PC-9 (cell line): ENCODE measurements around the gene SH3RF3. TPM values are rescaled to one million over a fixed set of nuclear protein-coding genes. Genes with fewer than 3 reads are reported as not detected.

Experiments used
- BruUV-seq: library from RNA; stranded (reverse); fragments of 400-500 nt; replicated peaks from 2 replicates; lab custom pipeline; 2021; lab: Mats Ljungman, UMichigan
- CTCF ChIA-PET: fragments of 300-600 bp; sonication (Branson Sonifier 250); formaldehyde crosslinking; loops from one replicate; lab custom pipeline; 2022; ENCODE audit warnings: antibody characterized with exemption; lab: Charles Lee
- POLR2A ChIA-PET: fragments of 300-600 bp; sonication (Branson Sonifier 250); formaldehyde crosslinking; loops from one replicate; lab custom pipeline; 2022; ENCODE audit warnings: antibody characterized with exemption; ENCODE audit not compliant: unreplicated experiment; lab: Charles Lee
- DNase-seq, 2 experiments: peaks; one replicate each; pipeline versions ENCODE4 v3.0.0 to v3.0.0-alpha.2; 2015 to 2022; ENCODE audit warnings: mixed read lengths in 1 of 2
- H2AFZ ChIP-seq: fragments of 200-600 bp; sonication (generic); 2 replicates; pipeline ENCODE4 v1.8.1; 2017; ENCODE audit warnings: antibody characterized with exemption
- H3F3A ChIP-seq: fragments of 200-600 bp; sonication (generic); 2 replicates; pipeline ENCODE4 v1.8.1; 2017; ENCODE audit warnings: antibody characterized with exemption, mild to moderate bottlenecking, low read depth; ENCODE audit not compliant: insufficient read depth
- H3K27ac ChIP-seq: fragments of 200-600 bp; sonication (generic); 2 replicates; pipeline ENCODE4 v1.6.1; 2016; ENCODE audit warnings: mixed run types
- H3K27me3 ChIP-seq: fragments of 200-600 bp; sonication (generic); 2 replicates; pipeline ENCODE4 v1.6.1; 2016; ENCODE audit warnings: low read depth, mixed run types; ENCODE audit not compliant: insufficient read depth
- H3K36me3 ChIP-seq: fragments of 200-600 bp; sonication (generic); 2 replicates; pipeline ENCODE4 v1.6.1; 2016; ENCODE audit warnings: low read depth, mixed run types
- H3K4me1 ChIP-seq: fragments of 200-600 bp; sonication (generic); replicated peaks from 2 replicates; pipeline ENCODE4 v1.6.1; 2016; ENCODE audit warnings: mixed run types; ENCODE audit not compliant: insufficient read depth
- H3K4me2 ChIP-seq: fragments of 200-600 bp; sonication (generic); 2 replicates; pipeline ENCODE4 v1.6.1; 2017; ENCODE audit warnings: mixed run types
- H3K4me3 ChIP-seq: fragments of 200-600 bp; sonication (generic); 2 replicates; pipeline ENCODE4 v1.6.1; 2016; ENCODE audit warnings: mixed run types
- H3K79me2 ChIP-seq: fragments of 200-600 bp; sonication (generic); 2 replicates; pipeline ENCODE4 v1.6.1; 2017; ENCODE audit warnings: low read depth, mixed run types
- H3K9me2 ChIP-seq: fragments of 200-600 bp; sonication (generic); 2 replicates; pipeline ENCODE4 v1.8.1; 2017; ENCODE audit warnings: mild to moderate bottlenecking; ENCODE audit not compliant: insufficient read depth
- H3K9me3 ChIP-seq: fragments of 200-600 bp; sonication (generic); 2 replicates; pipeline ENCODE4 v1.8.1; 2016; ENCODE audit warnings: low read depth; ENCODE audit not compliant: insufficient read depth
- H4K20me1 ChIP-seq: fragments of 200-600 bp; sonication (generic); 2 replicates; pipeline ENCODE4 v1.8.1; 2017; ENCODE audit not compliant: insufficient read depth
- EZH2 ChIP-seq: fragments of 200-600 bp; sonication (generic); IDR thresholded peaks from 2 replicates; pipeline ENCODE4 v1.8.0; 2017; ENCODE audit warnings: antibody characterized with exemption, low read depth
- intact Hi-C: fragments of 100-400 bp; cut with micrococcal nuclease; formaldehyde crosslinking; loops from one replicate; pipeline ENCODE4 v1.10.0; 2022; ENCODE audit not compliant: unreplicated experiment
- total RNA-seq: library from RNA; stranded (reverse); gene quantifications from 2 replicates; pipeline ENCODE4 v1.2.3, GENCODE V29; 2021
- TF ChIP-seq, protein P1 (sequence below): fragments of 200-600 bp; sonication (generic); conservative IDR thresholded peaks from 2 replicates; pipeline ENCODE4 v1.6.1; 2017; ENCODE audit warnings: mixed run types, antibody characterized with exemption, mild to moderate bottlenecking, moderate library complexity

SH3RF3 gene
- total RNA-seq, 1 experiment from 2014 or later, result 6.1 TPM

DNA sequence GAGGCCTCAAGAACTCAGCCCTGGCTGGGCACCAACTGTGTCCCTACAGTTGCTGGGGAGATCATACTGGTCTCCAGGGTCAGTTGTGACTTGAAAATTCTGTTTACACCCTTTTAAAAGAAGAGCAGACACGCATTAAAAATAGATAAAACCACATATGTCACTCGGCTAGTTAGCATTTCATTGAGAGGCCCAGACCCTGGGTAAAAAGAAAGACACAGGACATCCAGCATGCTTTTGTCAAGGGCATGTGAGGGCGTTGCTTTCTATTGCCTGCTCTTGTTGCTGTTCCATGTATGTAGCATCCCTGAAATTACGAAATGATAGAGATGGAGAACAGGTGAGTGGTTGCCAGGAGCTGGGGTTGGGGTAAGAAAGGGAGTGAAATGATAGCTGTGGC is 390.5 kb downstream of the SH3RF3 start:
- H3K79me2 ChIP-seq, result no peaks in the 10 kb centered on the region
- H3K9me2 ChIP-seq, result no peaks in the 10 kb centered on the region
- no peak overlapping the region for H2AFZ ChIP-seq
- CTCF ChIA-PET, result no interaction called here
- H3K27me3 ChIP-seq, result no peaks in the 10 kb centered on the region
- H3K36me3 ChIP-seq, result no peaks in the 10 kb centered on the region
- H3F3A ChIP-seq, result no peaks in the 10 kb centered on the region
- H3K9me3 ChIP-seq, result no peaks in the 10 kb centered on the region
- POLR2A ChIA-PET, result interaction anchor here (0.6 kb wide), 1 partner anchor 209 kb away, joined by 3 read pairs; no protein-coding TSS in a partner anchor
- no TSS peak for BruUV-seq
- no peak for TF ChIP-seq EZH2
- TF ChIP-seq, protein P1, sequence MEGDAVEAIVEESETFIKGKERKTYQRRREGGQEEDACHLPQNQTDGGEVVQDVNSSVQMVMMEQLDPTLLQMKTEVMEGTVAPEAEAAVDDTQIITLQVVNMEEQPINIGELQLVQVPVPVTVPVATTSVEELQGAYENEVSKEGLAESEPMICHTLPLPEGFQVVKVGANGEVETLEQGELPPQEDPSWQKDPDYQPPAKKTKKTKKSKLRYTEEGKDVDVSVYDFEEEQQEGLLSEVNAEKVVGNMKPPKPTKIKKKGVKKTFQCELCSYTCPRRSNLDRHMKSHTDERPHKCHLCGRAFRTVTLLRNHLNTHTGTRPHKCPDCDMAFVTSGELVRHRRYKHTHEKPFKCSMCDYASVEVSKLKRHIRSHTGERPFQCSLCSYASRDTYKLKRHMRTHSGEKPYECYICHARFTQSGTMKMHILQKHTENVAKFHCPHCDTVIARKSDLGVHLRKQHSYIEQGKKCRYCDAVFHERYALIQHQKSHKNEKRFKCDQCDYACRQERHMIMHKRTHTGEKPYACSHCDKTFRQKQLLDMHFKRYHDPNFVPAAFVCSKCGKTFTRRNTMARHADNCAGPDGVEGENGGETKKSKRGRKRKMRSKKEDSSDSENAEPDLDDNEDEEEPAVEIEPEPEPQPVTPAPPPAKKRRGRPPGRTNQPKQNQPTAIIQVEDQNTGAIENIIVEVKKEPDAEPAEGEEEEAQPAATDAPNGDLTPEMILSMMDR, result no peak
- DNase-seq, result no peak
- H3K4me2 ChIP-seq, result no peak overlapping the region
- H3K4me3 ChIP-seq, result no peak overlapping the region
- H3K4me1 ChIP-seq, result 0 out of 2 replicates have a peak, but pooled peaks cover under 1% of the 10 kb centered on the region
- H4K20me1 ChIP-seq, result no peaks in the 10 kb centered on the region
- no peak overlapping the region for H3K27ac ChIP-seq
- intact Hi-C loops, result no loop called here

DNA sequence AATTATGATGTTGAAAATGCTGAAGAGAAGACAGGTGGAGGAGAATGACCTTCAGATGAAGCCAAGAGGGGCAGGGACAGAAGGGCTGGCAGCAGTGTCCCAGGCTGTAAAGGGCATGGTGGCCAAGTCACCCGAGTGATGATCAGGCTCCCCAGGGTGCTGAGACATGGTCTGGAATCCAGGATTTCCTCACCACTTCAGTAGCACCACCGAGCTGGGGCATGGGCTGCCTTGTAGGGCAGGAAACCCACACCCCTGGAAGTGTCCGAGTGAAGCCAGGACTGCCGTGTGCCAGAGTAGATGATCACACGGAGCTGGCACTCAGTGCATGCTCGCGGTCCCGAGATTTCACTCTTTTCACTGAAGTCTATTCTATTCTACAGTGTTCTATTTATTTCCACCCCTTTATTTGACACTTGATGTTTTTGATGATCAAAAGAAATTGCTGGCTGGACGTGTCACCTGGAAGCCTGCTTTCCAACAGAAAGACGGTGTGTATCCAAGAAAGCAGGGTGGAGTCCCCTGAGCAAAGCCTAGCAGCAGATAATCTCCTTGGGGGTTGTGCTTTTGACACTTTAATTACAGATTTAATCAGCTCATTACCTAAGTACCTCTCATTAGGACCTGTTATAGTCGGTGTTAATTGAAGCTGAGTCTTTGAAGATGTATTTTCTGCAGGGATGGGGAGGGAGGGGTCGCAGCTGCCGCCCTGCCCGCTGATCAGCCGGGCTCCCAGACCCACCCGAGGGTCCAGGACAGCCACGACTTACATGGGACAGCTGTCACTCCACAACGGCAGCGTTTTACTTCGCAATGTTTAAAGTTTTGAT is 392.4 kb downstream of the SH3RF3 start:
- no TSS peak for BruUV-seq

DNA sequence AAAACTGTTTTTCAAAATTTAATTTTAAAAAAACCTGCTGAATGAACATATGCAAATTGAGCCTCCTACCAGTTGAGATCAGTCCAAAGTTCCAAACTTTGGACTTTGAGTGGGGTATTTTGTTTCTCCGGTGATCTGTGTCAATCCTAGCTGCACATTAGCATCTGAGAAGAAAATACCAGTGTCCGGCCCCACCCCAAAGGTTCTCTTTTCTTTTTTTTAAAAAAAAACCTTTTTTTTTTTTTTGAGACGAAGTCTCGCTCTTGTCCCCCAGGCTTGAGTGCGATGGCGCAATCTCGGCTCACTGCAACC is 393.0 kb downstream of the SH3RF3 start:
- no peaks in the 10 kb centered on the region for H3K9me2 ChIP-seq
- no peaks in the 10 kb centered on the region for H3K9me3 ChIP-seq
- H3K36me3 ChIP-seq, result no peaks in the 10 kb centered on the region
- intact Hi-C loops, result no loop called here
- TF ChIP-seq EZH2, result no peak
- TF ChIP-seq, protein P1, result no peak
- DNase-seq, result no peak
- no peaks in the 10 kb centered on the region for H3K79me2 ChIP-seq
- H3K4me2 ChIP-seq, result no peak overlapping the region
- H4K20me1 ChIP-seq, result no peaks in the 10 kb centered on the region
- POLR2A ChIA-PET, result no interaction called here
- no peak overlapping the region for H3K27ac ChIP-seq
- no peak overlapping the region for H2AFZ ChIP-seq
- H3K4me3 ChIP-seq, result no peak overlapping the region
- no peaks in the 10 kb centered on the region for H3F3A ChIP-seq
- no TSS peak for BruUV-seq
- H3K27me3 ChIP-seq, result no peaks in the 10 kb centered on the region
- no peaks in the 10 kb centered on the region for H3K4me1 ChIP-seq
- CTCF ChIA-PET, result no interaction called here

More for the DNA sequence above, 392.4 kb downstream of the SH3RF3 start:
- Histone ChIP-seq H3K4me3 (no peak overlapping the region), H3K9me2 (no peaks in the 10 kb centered on the region), H3F3A (no peaks in the 10 kb centered on the region), H3K4me1 (no peaks in the 10 kb centered on the region), H3K79me2 (no peaks in the 10 kb centered on the region), H3K9me3 (no peaks in the 10 kb centered on the region), H3K27me3 (no peaks in the 10 kb centered on the region), H4K20me1 (no peaks in the 10 kb centered on the region), H3K4me2 (no peak overlapping the region), H3K27ac (no peak overlapping the region), H3K36me3 (no peaks in the 10 kb centered on the region), H2AFZ (no peak overlapping the region)
- no peak for DNase-seq
- ChIA-PET CTCF (no interaction called here), POLR2A (no interaction called here)
- TF ChIP-seq EZH2, result no peak
- TF ChIP-seq, protein P1, result no peak
- intact Hi-C loops, result no loop called here
